ENCODE results near the gene ATP6V0B. TPM values are rescaled to one million over a fixed set of nuclear protein-coding genes. Genes with fewer than 3 reads are reported as not detected.

The ATP6V0B gene
- total and polyA plus RNA-seq, 10 of the 15 experiments (the other 5 are each of a cell fraction or from before 2014, with no cell fraction given): 65.3 to 250 (median 144) TPM

Other genes starting within 250 kb of the ATP6V0B start
Only the 7 nearest of the 9 such genes appear.
- 0.98 and 2.1 TPM in 2 replicates for gene ARTN, start 41.2 kb upstream of the ATP6V0B start, total RNA-seq (2014; rRNA removed)
- gene ARTN, start 41.2 kb upstream of the ATP6V0B start, total RNA-seq (2014; rRNA removed; fragmentation: Illumina TruSeq; extraction: Trizol): 0.40 and 0.69 TPM in 2 replicates
- 1.8 and 2.9 TPM in 2 replicates for gene ARTN, start 41.2 kb upstream of the ATP6V0B start, total RNA-seq (2021)
- gene ARTN, start 41.2 kb upstream of the ATP6V0B start, polyA plus RNA-seq (2011; rRNA removed): 0.11 TPM in 1 of 2 replicates, not detected in the other
- gene ARTN, start 41.2 kb upstream of the ATP6V0B start, polyA plus RNA-seq (2014; fragmentation: Illumina TruSeq; extraction: Trizol): 0.34 and 0.36 TPM in 2 replicates
- under 1 TPM; 0.06 to 0.16 TPM for gene ARTN, start 41.2 kb upstream of the ATP6V0B start, polyA plus RNA-seq (2014; fragmentation: Nextera tagmentation; extraction: Ambion mirVana)
- gene ARTN, start 41.2 kb upstream of the ATP6V0B start, polyA plus RNA-seq (2014; rRNA removed): 1.4 and 2.8 TPM in 2 replicates
- under 1 TPM in 1 of 2 experiments, not detected in 1; 0.21 TPM for gene ARTN, start 41.2 kb upstream of the ATP6V0B start, polyA plus RNA-seq (2016; fragmentation: Nextera tagmentation; extraction: Ambion mirVana)
- gene IPO13, start 28.0 kb upstream of the ATP6V0B start, total RNA-seq (2014; rRNA removed): 18.2 and 18.4 TPM in 2 replicates
- gene IPO13, start 28.0 kb upstream of the ATP6V0B start, total RNA-seq (2014; rRNA removed; fragmentation: Illumina TruSeq; extraction: Trizol): 7.3 and 10.1 TPM in 2 replicates
- gene IPO13, start 28.0 kb upstream of the ATP6V0B start, total RNA-seq (2021): 22.1 and 26.6 TPM in 2 replicates
- gene IPO13, start 28.0 kb upstream of the ATP6V0B start, polyA plus RNA-seq (2011; rRNA removed): 5.6 and 9.3 TPM in 2 replicates
- 8.5 and 14.0 TPM in 2 replicates for gene IPO13, start 28.0 kb upstream of the ATP6V0B start, polyA plus RNA-seq (2014; fragmentation: Illumina TruSeq; extraction: Trizol)
- gene IPO13, start 28.0 kb upstream of the ATP6V0B start, polyA plus RNA-seq (2014; fragmentation: Nextera tagmentation; extraction: Ambion mirVana): 1 to 10 TPM; 7.1 to 9.5 TPM
- 16.5 and 17.9 TPM in 2 replicates for gene IPO13, start 28.0 kb upstream of the ATP6V0B start, polyA plus RNA-seq (2014; rRNA removed)
- 10 to 100 TPM; 21.5 TPM for gene IPO13, start 28.0 kb upstream of the ATP6V0B start, polyA plus RNA-seq (2016; fragmentation: Nextera tagmentation; extraction: Ambion mirVana)
- 67.2 and 75.1 TPM in 2 replicates for gene DPH2, start 5.0 kb upstream of the ATP6V0B start, total RNA-seq (2014; rRNA removed)
- 32.2 and 37.9 TPM in 2 replicates for gene DPH2, start 5.0 kb upstream of the ATP6V0B start, total RNA-seq (2014; rRNA removed; fragmentation: Illumina TruSeq; extraction: Trizol)
- gene DPH2, start 5.0 kb upstream of the ATP6V0B start, total RNA-seq (2021): 58.0 and 60.1 TPM in 2 replicates
- gene DPH2, start 5.0 kb upstream of the ATP6V0B start, polyA plus RNA-seq (2011; rRNA removed): 30.7 and 44.0 TPM in 2 replicates
- gene DPH2, start 5.0 kb upstream of the ATP6V0B start, polyA plus RNA-seq (2014; fragmentation: Illumina TruSeq; extraction: Trizol): 22.4 and 43.2 TPM in 2 replicates
- 10 to 100 TPM; 13.1 to 14.3 TPM for gene DPH2, start 5.0 kb upstream of the ATP6V0B start, polyA plus RNA-seq (2014; fragmentation: Nextera tagmentation; extraction: Ambion mirVana)
- gene DPH2, start 5.0 kb upstream of the ATP6V0B start, polyA plus RNA-seq (2014; rRNA removed): 74.5 and 76.2 TPM in 2 replicates
- 10 to 100 TPM; 76.6 to 82.9 TPM for gene DPH2, start 5.0 kb upstream of the ATP6V0B start, polyA plus RNA-seq (2016; fragmentation: Nextera tagmentation; extraction: Ambion mirVana)
- gene B4GALT2, start 4.2 kb downstream of the ATP6V0B start, total RNA-seq (2014; rRNA removed): 61.0 and 63.8 TPM in 2 replicates
- gene B4GALT2, start 4.2 kb downstream of the ATP6V0B start, total RNA-seq (2014; rRNA removed; fragmentation: Illumina TruSeq; extraction: Trizol): 27.2 and 28.7 TPM in 2 replicates
- gene B4GALT2, start 4.2 kb downstream of the ATP6V0B start, total RNA-seq (2021): 45.4 and 47.3 TPM in 2 replicates
- gene B4GALT2, start 4.2 kb downstream of the ATP6V0B start, polyA plus RNA-seq (2011; rRNA removed): 9.8 and 18.0 TPM in 2 replicates
- 18.6 and 30.0 TPM in 2 replicates for gene B4GALT2, start 4.2 kb downstream of the ATP6V0B start, polyA plus RNA-seq (2014; fragmentation: Illumina TruSeq; extraction: Trizol)
- gene B4GALT2, start 4.2 kb downstream of the ATP6V0B start, polyA plus RNA-seq (2014; fragmentation: Nextera tagmentation; extraction: Ambion mirVana): 1 to 10 TPM in 1 of 2 experiments, under 1 TPM in 1; 0.98 to 2.8 TPM
- gene B4GALT2, start 4.2 kb downstream of the ATP6V0B start, polyA plus RNA-seq (2014; rRNA removed): 53.5 and 67.0 TPM in 2 replicates
- 1 to 10 TPM; 7.2 to 9.6 TPM for gene B4GALT2, start 4.2 kb downstream of the ATP6V0B start, polyA plus RNA-seq (2016; fragmentation: Nextera tagmentation; extraction: Ambion mirVana)
- 1.6 and 2.2 TPM in 2 replicates for gene CCDC24, start 16.6 kb downstream of the ATP6V0B start, total RNA-seq (2014; rRNA removed)
- gene CCDC24, start 16.6 kb downstream of the ATP6V0B start, total RNA-seq (2014; rRNA removed; fragmentation: Illumina TruSeq; extraction: Trizol): 0.67 and 0.78 TPM in 2 replicates
- gene CCDC24, start 16.6 kb downstream of the ATP6V0B start, total RNA-seq (2021): 2.2 and 3.1 TPM in 2 replicates
- gene CCDC24, start 16.6 kb downstream of the ATP6V0B start, polyA plus RNA-seq (2011; rRNA removed): 0.49 and 1.0 TPM in 2 replicates
- gene CCDC24, start 16.6 kb downstream of the ATP6V0B start, polyA plus RNA-seq (2014; fragmentation: Illumina TruSeq; extraction: Trizol): 0.59 and 1.0 TPM in 2 replicates
- gene CCDC24, start 16.6 kb downstream of the ATP6V0B start, polyA plus RNA-seq (2014; fragmentation: Nextera tagmentation; extraction: Ambion mirVana): under 1 TPM in 1 of 2 experiments, not detected in 1; 0.18 TPM
- gene CCDC24, start 16.6 kb downstream of the ATP6V0B start, polyA plus RNA-seq (2014; rRNA removed): 2.1 and 4.2 TPM in 2 replicates
- 1 to 10 TPM; 1.6 to 1.7 TPM for gene CCDC24, start 16.6 kb downstream of the ATP6V0B start, polyA plus RNA-seq (2016; fragmentation: Nextera tagmentation; extraction: Ambion mirVana)
- 0.38 and 0.40 TPM in 2 replicates for gene SLC6A9, start 56.5 kb downstream of the ATP6V0B start, total RNA-seq (2014; rRNA removed)
- gene SLC6A9, start 56.5 kb downstream of the ATP6V0B start, total RNA-seq (2014; rRNA removed; fragmentation: Illumina TruSeq; extraction: Trizol): 0.36 and 0.88 TPM in 2 replicates
- 1.4 and 2.0 TPM in 2 replicates for gene SLC6A9, start 56.5 kb downstream of the ATP6V0B start, total RNA-seq (2021)
- 0.10 and 0.58 TPM in 2 replicates for gene SLC6A9, start 56.5 kb downstream of the ATP6V0B start, polyA plus RNA-seq (2011; rRNA removed)
- 0.46 and 0.68 TPM in 2 replicates for gene SLC6A9, start 56.5 kb downstream of the ATP6V0B start, polyA plus RNA-seq (2014; fragmentation: Illumina TruSeq; extraction: Trizol)
- gene SLC6A9, start 56.5 kb downstream of the ATP6V0B start, polyA plus RNA-seq (2014; fragmentation: Nextera tagmentation; extraction: Ambion mirVana): under 1 TPM; 0.02 to 0.03 TPM
- gene SLC6A9, start 56.5 kb downstream of the ATP6V0B start, polyA plus RNA-seq (2014; rRNA removed): 1.6 TPM in 2 replicates
- 1 to 10 TPM in 1 of 2 experiments, under 1 TPM in 1; 0.74 to 1.3 TPM for gene SLC6A9, start 56.5 kb downstream of the ATP6V0B start, polyA plus RNA-seq (2016; fragmentation: Nextera tagmentation; extraction: Ambion mirVana)
- not detected in 2 replicates for gene KLF17, start 143.9 kb downstream of the ATP6V0B start, total RNA-seq (2014; rRNA removed)
- gene KLF17, start 143.9 kb downstream of the ATP6V0B start, total RNA-seq (2014; rRNA removed; fragmentation: Illumina TruSeq; extraction: Trizol): not detected in 2 replicates
- not detected in 2 replicates for gene KLF17, start 143.9 kb downstream of the ATP6V0B start, total RNA-seq (2021)
- gene KLF17, start 143.9 kb downstream of the ATP6V0B start, polyA plus RNA-seq (2011; rRNA removed): not detected in 2 replicates
- not detected in 2 replicates for gene KLF17, start 143.9 kb downstream of the ATP6V0B start, polyA plus RNA-seq (2014; fragmentation: Illumina TruSeq; extraction: Trizol)
- not detected for gene KLF17, start 143.9 kb downstream of the ATP6V0B start, polyA plus RNA-seq (2014; fragmentation: Nextera tagmentation; extraction: Ambion mirVana)
- not detected in 2 replicates for gene KLF17, start 143.9 kb downstream of the ATP6V0B start, polyA plus RNA-seq (2014; rRNA removed)
- gene KLF17, start 143.9 kb downstream of the ATP6V0B start, polyA plus RNA-seq (2016; fragmentation: Nextera tagmentation; extraction: Ambion mirVana): not detected

Data from GM12878 (cell line).